SK-N-SH (cell line): Measurements from ENCODE around the gene OTOA. TPM values are rescaled to one million over a fixed set of nuclear protein-coding genes. Genes with fewer than 3 reads are reported as not detected.
"Not testable (repeated sequence)": the region's sequence is repeated elsewhere in the genome, so short reads cannot be mapped to it uniquely, and the experiment has no call there.

Source experiments
- CTCF ChIA-PET: fragments of 300-600, 350-600 bp; formaldehyde crosslinking; extraction: SDS; loops from one replicate; lab custom pipeline; 2021; lab: Yijun Ruan, JAX
- POLR2A ChIA-PET: fragments of 350-600 bp; sonication (Branson Sonifier 250); formaldehyde crosslinking; extraction: SDS; loops from one replicate; lab custom pipeline; 2020; ENCODE audit warnings: antibody characterized with exemption, inconsistent platforms; lab: Yijun Ruan, JAX
- DNase-seq: peaks from one replicate; pipeline ENCODE4 v3.0.0; 2012
- H2AFZ ChIP-seq: fragments of 200-600 bp; sonication (generic); 2 replicates; pipeline ENCODE4 v1.8.1; 2016; ENCODE audit warnings: antibody characterized with exemption, mild to moderate bottlenecking, low read depth
- H3F3A ChIP-seq: fragments of 200-600 bp; sonication (generic); replicated peaks from 2 replicates; pipeline ENCODE3; 2016; ENCODE audit warnings: antibody characterized with exemption, mild to moderate bottlenecking; ENCODE audit not compliant: insufficient read depth
- H3K27ac ChIP-seq, 2 experiments: fragments of 200-500 bp in 1 of 2; fragments of 200-600 bp in 1 of 2; sonication (Bioruptor generic) in 1 of 2; sonication (generic), shearing (Covaris generic) in 1 of 2; 2 replicates each; pipeline versions ENCODE4 v1.5.1 to v1.6.1; 2014 to 2016; ENCODE audit warnings: low read depth in 2 of 2, inconsistent platforms in 1 of 2, low read length in 1 of 2, mild to moderate bottlenecking in 1 of 2, mixed read lengths in 1 of 2
- H3K27me3 ChIP-seq: fragments of 200-600 bp; sonication (generic), shearing (Covaris generic); 2 replicates; pipeline ENCODE4 v1.6.1; 2016; ENCODE audit warnings: mixed run types; ENCODE audit not compliant: insufficient read depth
- H3K36me3 ChIP-seq, 2 experiments: fragments of 200-500 bp in 1 of 2; fragments of 200-600 bp in 1 of 2; sonication (Bioruptor generic) in 1 of 2; sonication (generic) in 1 of 2; replicated peaks in 1 of 2; 2 replicates each; pipeline versions ENCODE3 to v1.5.1; 2014 to 2016; ENCODE audit warnings: low read length in 1 of 2, mild to moderate bottlenecking in 1 of 2; ENCODE audit not compliant: insufficient read depth in 2 of 2, control insufficient read depth in 1 of 2
- H3K4me1 ChIP-seq, 2 experiments: fragments of 200-500 bp in 1 of 2; fragments of 200-600 bp in 1 of 2; sonication (Bioruptor generic) in 1 of 2; sonication (generic), shearing (Covaris generic) in 1 of 2; 2 replicates each; pipeline versions ENCODE4 v1.5.1 to v1.6.1; 2014 to 2016; ENCODE audit warnings: low read depth in 1 of 2, low read length in 1 of 2, mixed run types in 1 of 2; ENCODE audit not compliant: insufficient read depth in 2 of 2, control insufficient read depth in 1 of 2
- H3K4me2 ChIP-seq: fragments of 200-600 bp; sonication (generic), shearing (Covaris generic); 2 replicates; pipeline ENCODE4 v1.6.1; 2017; ENCODE audit warnings: mixed run types
- H3K4me3 ChIP-seq, 2 experiments: fragments of 200-500 bp in 1 of 2; fragments of 200-600 bp in 1 of 2; sonication (Bioruptor generic) in 1 of 2; sonication (generic), shearing (Covaris generic) in 1 of 2; 2 replicates each; pipeline versions ENCODE4 v1.5.1 to v1.8.1; 2014 to 2016; ENCODE audit warnings: low read depth in 2 of 2, inconsistent platforms in 1 of 2, low read length in 1 of 2, mild to moderate bottlenecking in 1 of 2, mixed read lengths in 1 of 2, moderate library complexity in 1 of 2
- H3K79me2 ChIP-seq: fragments of 200-600 bp; sonication (generic); 2 replicates; pipeline ENCODE4 v1.8.1; 2017; ENCODE audit warnings: mild to moderate bottlenecking; ENCODE audit not compliant: insufficient read depth
- H3K9ac ChIP-seq: fragments of 200-600 bp; sonication (generic); 2 replicates; pipeline ENCODE4 v1.6.1; 2017; ENCODE audit warnings: mixed run types
- H3K9me2 ChIP-seq: fragments of 200-600 bp; sonication (generic); 2 replicates; pipeline ENCODE4 v1.6.1; 2017; ENCODE audit warnings: mixed run types
- H3K9me3 ChIP-seq: fragments of 200-600 bp; sonication (generic); 2 replicates; pipeline ENCODE4 v1.6.1; 2017; ENCODE audit warnings: mixed run types, mild to moderate bottlenecking, moderate library complexity
- H4K20me1 ChIP-seq: fragments of 200-600 bp; sonication (generic); 2 replicates; pipeline ENCODE4 v1.6.1; 2017; ENCODE audit warnings: mild to moderate bottlenecking, mixed run types; ENCODE audit not compliant: insufficient read depth
- WGBS: methylation state at CpG from one replicate; pipeline ENCODE4 v1.1.6; 2017; ENCODE audit warnings: low lambda C conversion rate; 5-methylcytosine and 5-hydroxymethylcytosine counted together
- polyA plus RNA-seq, 3 experiments: library from polyadenylated mRNA; depleted of rRNA; stranded (reverse); fragments of >200 nt; gene quantifications; 2 replicates each; pipeline ENCODE4 v1.2.3, GENCODE V29; 2012

Gene OTOA
- polyA plus RNA-seq, 1 of the 3 experiments (the other 2 are of a cell fraction) = 0.02 TPM

DNA sequence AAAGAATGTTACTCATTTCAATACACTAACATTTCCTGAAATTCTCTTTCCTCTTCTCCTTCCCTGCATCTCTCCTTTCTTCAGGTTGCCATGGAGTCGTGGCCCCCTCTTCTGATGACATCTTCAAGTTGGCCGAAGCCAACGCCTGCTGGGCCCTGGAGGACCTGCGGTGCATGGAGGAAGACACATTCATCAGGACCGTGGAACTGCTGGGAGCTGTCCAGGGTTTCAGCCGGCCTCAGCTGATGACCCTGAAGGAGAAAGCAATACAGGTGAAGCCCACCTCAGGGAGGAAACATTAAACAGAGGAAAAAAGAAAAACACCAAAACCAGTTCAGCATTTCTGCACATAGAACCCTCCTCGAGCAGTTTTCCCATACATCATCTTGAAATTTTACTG lies 76.9 kb downstream of the OTOA start:
- H3K4me3 ChIP-seq, CTCF ChIA-PET, H3F3A ChIP-seq, H3K79me2 ChIP-seq, H3K9ac ChIP-seq, H3K27me3 ChIP-seq, H3K4me1 ChIP-seq, H4K20me1 ChIP-seq, H2AFZ ChIP-seq, H3K4me2 ChIP-seq, H3K27ac ChIP-seq, H3K9me3 ChIP-seq, H3K36me3 ChIP-seq, DNase-seq, H3K9me2 ChIP-seq, POLR2A ChIA-PET: not testable (repeated sequence)
- no CpG with 5 or more reads among the region's 7 CpGs for WGBS

DNA sequence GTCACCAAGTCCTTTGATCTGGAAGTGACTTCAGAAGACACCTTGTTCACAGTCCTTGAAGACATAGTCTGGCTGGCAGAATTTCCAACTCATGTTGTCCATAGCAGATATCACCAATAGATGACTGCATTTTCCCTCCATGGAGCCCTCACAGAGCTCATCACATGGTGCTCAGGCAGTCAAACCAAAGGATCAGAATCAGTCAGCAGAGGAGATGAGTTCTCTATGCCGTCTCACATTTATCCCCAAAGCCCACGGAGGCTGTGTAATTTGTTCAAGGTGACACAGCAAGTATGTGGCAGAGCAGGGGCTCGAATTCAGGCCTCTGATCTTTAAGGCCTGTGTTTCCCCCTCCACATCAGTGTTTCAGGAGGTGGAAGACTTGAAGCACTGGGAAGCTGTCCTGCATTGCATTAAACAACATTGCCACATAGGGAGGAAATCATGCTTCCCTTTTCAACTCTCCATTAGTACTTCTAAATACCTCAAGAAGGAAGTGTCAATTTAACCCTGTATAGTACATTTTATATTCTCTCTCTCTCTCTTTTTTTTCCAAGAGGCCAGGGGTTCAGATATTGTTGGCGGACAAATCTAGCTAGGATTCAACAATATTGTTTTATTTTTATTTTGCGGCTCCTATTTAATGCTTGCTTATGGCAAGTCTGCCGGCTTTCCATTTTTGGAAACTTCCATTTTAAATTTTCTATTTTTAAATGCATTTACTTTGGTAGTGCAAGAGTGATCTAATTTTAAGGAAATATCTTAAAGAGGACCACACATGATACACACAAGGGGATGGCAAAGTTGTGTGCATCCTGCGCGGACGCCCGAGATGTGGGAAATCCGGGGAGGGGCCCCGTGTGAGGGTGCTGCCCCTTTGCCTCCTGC lies 92.7 kb downstream of the OTOA start:
- H3K9ac ChIP-seq, H3K4me3 ChIP-seq, H3K9me2 ChIP-seq, H3K36me3 ChIP-seq, CTCF ChIA-PET, H3K4me1 ChIP-seq, POLR2A ChIA-PET, H2AFZ ChIP-seq, H3K27ac ChIP-seq, H3K79me2 ChIP-seq, H3F3A ChIP-seq, DNase-seq, H4K20me1 ChIP-seq, H3K27me3 ChIP-seq, H3K4me2 ChIP-seq, H3K9me3 ChIP-seq: not testable (repeated sequence)
- 53% methylated on average over 6 of the region's 12 CpGs for WGBS

DNA sequence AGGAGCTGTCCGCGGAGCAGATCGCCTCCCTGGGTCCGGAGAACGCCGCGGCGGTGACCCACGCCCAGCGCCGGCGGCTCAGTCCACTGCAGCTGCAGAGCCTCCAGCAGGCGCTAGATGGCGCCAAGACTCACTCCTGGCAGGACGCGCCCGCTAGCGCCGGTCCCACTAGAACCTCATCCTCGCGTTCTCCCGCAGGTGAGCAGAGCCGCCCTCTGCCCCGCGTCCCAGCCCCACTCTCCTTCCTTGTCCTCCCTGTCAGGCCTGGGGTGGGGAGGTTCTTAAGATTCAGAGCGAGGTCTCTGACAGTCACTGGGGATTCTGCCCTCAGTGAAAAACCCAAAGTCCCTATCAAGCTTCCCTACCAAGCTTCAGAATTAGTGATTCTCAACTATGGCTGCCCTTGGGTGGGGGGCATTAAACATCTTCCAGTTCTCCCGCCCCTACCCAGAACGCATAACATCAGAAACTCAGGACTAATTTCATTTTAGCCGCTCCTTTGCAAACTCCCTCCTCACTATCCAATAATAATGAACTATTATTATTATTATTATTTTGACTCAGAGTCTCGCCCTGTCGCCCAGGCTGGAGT lies 93.4 kb downstream of the OTOA start:
- H3F3A ChIP-seq, H2AFZ ChIP-seq, H3K4me2 ChIP-seq, H3K4me1 ChIP-seq, H3K9me2 ChIP-seq, DNase-seq, H4K20me1 ChIP-seq, H3K27me3 ChIP-seq, H3K36me3 ChIP-seq, H3K9me3 ChIP-seq, H3K27ac ChIP-seq, POLR2A ChIA-PET, H3K4me3 ChIP-seq, H3K9ac ChIP-seq, H3K79me2 ChIP-seq, CTCF ChIA-PET: not testable (repeated sequence)
- 20% methylated on average over 3 of the region's 31 CpGs for WGBS

DNA sequence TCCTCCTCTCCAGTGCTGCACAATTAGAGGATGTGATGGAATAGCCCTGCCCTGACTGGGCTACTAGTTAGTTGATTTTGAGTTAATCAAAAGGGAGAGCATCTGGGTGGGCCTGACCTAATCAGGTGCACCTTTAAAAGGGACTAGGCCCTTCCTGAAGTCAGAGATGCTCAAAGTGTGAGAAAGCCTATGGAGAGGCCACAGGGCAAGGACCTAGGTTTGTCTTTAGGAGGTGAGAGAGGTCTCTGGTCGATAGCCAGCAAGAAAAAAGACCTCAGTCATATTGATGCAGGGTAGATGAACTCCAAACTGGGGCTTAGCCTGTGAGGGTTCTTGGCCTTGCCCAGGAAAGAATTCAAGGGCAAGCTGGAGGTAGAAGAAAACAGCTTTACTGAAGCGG lies 104.5 kb downstream of the OTOA start:
- H3K9me2 ChIP-seq, H3K4me3 ChIP-seq, H3K27ac ChIP-seq, H3F3A ChIP-seq, H3K4me1 ChIP-seq, CTCF ChIA-PET, H3K27me3 ChIP-seq, H3K36me3 ChIP-seq, POLR2A ChIA-PET, DNase-seq, H2AFZ ChIP-seq, H3K4me2 ChIP-seq, H4K20me1 ChIP-seq, H3K9me3 ChIP-seq, H3K79me2 ChIP-seq, H3K9ac ChIP-seq: not testable (repeated sequence)
- whole genome bisulfite sequencing = 82% methylated on average over 1 of the region's 2 CpGs

DNA sequence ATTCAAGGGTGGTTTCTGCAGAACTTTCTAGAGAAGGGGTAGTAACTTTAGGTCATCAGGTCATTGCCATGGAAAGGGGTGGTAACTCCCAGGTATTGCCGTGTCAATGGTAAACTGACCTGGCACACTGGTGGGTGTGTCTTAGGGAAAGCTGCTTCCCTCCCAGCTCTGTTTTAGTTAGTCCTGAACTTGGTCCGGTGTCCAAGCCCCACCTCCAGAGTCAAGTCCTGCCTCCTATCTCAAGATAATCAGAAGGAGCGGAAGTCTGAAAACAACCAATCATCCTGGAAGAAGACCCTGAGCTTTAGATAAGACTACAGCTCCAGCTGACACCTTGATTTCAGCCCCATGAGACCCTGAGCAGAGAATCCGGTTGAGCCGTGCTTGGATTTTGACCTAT lies 105.0 kb downstream of the OTOA start:
- POLR2A ChIA-PET, CTCF ChIA-PET, H3K4me2 ChIP-seq: not testable (repeated sequence)

More for the DNA sequence above, 105.0 kb downstream of the OTOA start:
- H3K4me3 ChIP-seq, H3K79me2 ChIP-seq, H3K4me1 ChIP-seq, H3K9ac ChIP-seq, H2AFZ ChIP-seq, H3K9me3 ChIP-seq, H3F3A ChIP-seq, DNase-seq, H3K36me3 ChIP-seq, H4K20me1 ChIP-seq, H3K27me3 ChIP-seq, H3K9me2 ChIP-seq: not testable (repeated sequence)
- WGBS = no CpG with 5 or more reads among the region's 5 CpGs
- H3K27ac ChIP-seq = peak overlapping the region in 1 of 2 experiments; percentile 50; a peak in 2 of 4 replicates
